ENCODE data around the gene SDR42E1. TPM values are rescaled to one million over a fixed set of nuclear protein-coding genes. Genes with fewer than 3 reads are reported as not detected.

The SDR42E1 gene
- total and polyA plus RNA-seq, 2 of the 13 experiments (the other 11 are each of a cell fraction or from before 2014, with no cell fraction given), result 0.01 to 0.13 TPM

- TF ChIP-seq, protein P1, sequence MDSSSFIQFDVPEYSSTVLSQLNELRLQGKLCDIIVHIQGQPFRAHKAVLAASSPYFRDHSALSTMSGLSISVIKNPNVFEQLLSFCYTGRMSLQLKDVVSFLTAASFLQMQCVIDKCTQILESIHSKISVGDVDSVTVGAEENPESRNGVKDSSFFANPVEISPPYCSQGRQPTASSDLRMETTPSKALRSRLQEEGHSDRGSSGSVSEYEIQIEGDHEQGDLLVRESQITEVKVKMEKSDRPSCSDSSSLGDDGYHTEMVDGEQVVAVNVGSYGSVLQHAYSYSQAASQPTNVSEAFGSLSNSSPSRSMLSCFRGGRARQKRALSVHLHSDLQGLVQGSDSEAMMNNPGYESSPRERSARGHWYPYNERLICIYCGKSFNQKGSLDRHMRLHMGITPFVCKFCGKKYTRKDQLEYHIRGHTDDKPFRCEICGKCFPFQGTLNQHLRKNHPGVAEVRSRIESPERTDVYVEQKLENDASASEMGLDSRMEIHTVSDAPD (CRISPR knock-in tag; IDR thresholded peaks at IDR 0.05), result 0 out of 2 replicates have a peak, but pooled peaks have one; percentile 27
- TF ChIP-seq GTF3A (CRISPR knock-in tag; conservative IDR thresholded peaks at IDR 0.05) (no peak), BRCA1 (CRISPR knock-in tag; IDR thresholded peaks at IDR 0.05) (no peak), NFIC (IDR thresholded peaks at IDR 0.05; ENCODE audit: low read length) (peak; percentile 82), ARHGAP35 (CRISPR knock-in tag; IDR thresholded peaks at IDR 0.05; ENCODE audit: borderline replicate concordance) (no peak), TRAFD1 (CRISPR knock-in tag; IDR thresholded peaks at IDR 0.05; ENCODE audit: borderline replicate concordance) (no peak), FOXP1 (IDR thresholded peaks at IDR 0.05) (no peak), FOXP1 (CRISPR knock-in tag; IDR thresholded peaks at IDR 0.05) (peak; percentile 33; the same call in 1 of the 2 replicates), TEAD3 (CRISPR knock-in tag; optimal IDR thresholded peaks at IDR 0.05; ENCODE audit: borderline replicate concordance) (peak; percentile 63), CENPX (CRISPR knock-in tag; IDR thresholded peaks at IDR 0.05) (no peak), NRL (CRISPR knock-in tag; IDR thresholded peaks at IDR 0.05; ENCODE audit: borderline replicate concordance) (no peak), GATAD2A (CRISPR knock-in tag; IDR thresholded peaks at IDR 0.05) (peak; percentile 80), HNRNPH1 (optimal IDR thresholded peaks at IDR 0.05; ENCODE audit: low read depth, low read length) (no peak), ZNF704 (CRISPR knock-in tag; IDR thresholded peaks at IDR 0.05; ENCODE audit: borderline replicate concordance) (no peak), TARDBP (CRISPR knock-in tag; IDR thresholded peaks at IDR 0.05) (0 out of 2 replicates have a peak, but pooled peaks have one; percentile 23), SRSF9 (IDR thresholded peaks at IDR 0.05; ENCODE audit: borderline replicate concordance, insufficient read depth, low read depth, low read length, poor library complexity, severe bottlenecking) (no peak), CEBPB (IDR thresholded peaks at IDR 0.05; ENCODE audit: borderline replicate concordance, low read depth, low read length) (peak; percentile 24; the same call in 1 of the 2 replicates), HNF4A (CRISPR knock-in tag; IDR thresholded peaks at IDR 0.05) (0 out of 2 replicates have a peak, but pooled peaks have one; percentile 37), ZNF678 (CRISPR knock-in tag; IDR thresholded peaks at IDR 0.05) (no peak)
- TF ChIP-seq, protein P2, sequence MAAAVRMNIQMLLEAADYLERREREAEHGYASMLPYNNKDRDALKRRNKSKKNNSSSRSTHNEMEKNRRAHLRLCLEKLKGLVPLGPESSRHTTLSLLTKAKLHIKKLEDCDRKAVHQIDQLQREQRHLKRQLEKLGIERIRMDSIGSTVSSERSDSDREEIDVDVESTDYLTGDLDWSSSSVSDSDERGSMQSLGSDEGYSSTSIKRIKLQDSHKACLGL (CRISPR knock-in tag; IDR thresholded peaks at IDR 0.05), result no peak
- TF ChIP-seq, protein P3, sequence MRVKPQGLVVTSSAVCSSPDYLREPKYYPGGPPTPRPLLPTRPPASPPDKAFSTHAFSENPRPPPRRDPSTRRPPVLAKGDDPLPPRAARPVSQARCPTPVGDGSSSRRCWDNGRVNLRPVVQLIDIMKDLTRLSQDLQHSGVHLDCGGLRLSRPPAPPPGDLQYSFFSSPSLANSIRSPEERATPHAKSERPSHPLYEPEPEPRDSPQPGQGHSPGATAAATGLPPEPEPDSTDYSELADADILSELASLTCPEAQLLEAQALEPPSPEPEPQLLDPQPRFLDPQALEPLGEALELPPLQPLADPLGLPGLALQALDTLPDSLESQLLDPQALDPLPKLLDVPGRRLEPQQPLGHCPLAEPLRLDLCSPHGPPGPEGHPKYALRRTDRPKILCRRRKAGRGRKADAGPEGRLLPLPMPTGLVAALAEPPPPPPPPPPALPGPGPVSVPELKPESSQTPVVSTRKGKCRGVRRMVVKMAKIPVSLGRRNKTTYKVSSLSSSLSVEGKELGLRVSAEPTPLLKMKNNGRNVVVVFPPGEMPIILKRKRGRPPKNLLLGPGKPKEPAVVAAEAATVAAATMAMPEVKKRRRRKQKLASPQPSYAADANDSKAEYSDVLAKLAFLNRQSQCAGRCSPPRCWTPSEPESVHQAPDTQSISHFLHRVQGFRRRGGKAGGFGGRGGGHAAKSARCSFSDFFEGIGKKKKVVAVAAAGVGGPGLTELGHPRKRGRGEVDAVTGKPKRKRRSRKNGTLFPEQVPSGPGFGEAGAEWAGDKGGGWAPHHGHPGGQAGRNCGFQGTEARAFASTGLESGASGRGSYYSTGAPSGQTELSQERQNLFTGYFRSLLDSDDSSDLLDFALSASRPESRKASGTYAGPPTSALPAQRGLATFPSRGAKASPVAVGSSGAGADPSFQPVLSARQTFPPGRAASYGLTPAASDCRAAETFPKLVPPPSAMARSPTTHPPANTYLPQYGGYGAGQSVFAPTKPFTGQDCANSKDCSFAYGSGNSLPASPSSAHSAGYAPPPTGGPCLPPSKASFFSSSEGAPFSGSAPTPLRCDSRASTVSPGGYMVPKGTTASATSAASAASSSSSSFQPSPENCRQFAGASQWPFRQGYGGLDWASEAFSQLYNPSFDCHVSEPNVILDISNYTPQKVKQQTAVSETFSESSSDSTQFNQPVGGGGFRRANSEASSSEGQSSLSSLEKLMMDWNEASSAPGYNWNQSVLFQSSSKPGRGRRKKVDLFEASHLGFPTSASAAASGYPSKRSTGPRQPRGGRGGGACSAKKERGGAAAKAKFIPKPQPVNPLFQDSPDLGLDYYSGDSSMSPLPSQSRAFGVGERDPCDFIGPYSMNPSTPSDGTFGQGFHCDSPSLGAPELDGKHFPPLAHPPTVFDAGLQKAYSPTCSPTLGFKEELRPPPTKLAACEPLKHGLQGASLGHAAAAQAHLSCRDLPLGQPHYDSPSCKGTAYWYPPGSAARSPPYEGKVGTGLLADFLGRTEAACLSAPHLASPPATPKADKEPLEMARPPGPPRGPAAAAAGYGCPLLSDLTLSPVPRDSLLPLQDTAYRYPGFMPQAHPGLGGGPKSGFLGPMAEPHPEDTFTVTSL (CRISPR knock-in tag; IDR thresholded peaks at IDR 0.05; ENCODE audit: borderline replicate concordance), result no peak
These were observed 39.7 kb upstream of the SDR42E1 start (continued) for GRCh38 chr16:82050909-82051357.
